HCT116 (cell line): ENCODE data around the gene ZNF423.

Source experiments
- ELF1 ChIP-seq: IDR thresholded peaks from 2 replicates; pipeline ENCODE4 v1.6.1; 2012; ENCODE audit warnings: low read depth, borderline replicate concordance
- EZH2 ChIP-seq: fragments of 200-600 bp; sonication (generic); IDR thresholded peaks from 2 replicates; pipeline ENCODE4 v1.6.1; 2017; ENCODE audit warnings: antibody characterized with exemption, mixed run types
- POLR2A ChIP-seq: IDR thresholded peaks from 2 replicates; pipeline ENCODE4 v1.7.0; 2011; ENCODE audit warnings: borderline replicate concordance; ENCODE audit not compliant: insufficient read depth, insufficient read length; ENCODE audit errors: extremely low read depth
- POLR2AphosphoS5 ChIP-seq: IDR thresholded peaks from 2 replicates; pipeline ENCODE4 v1.6.1; 2011; ENCODE audit warnings: mild to moderate bottlenecking, low read depth, low read length, moderate library complexity
- RAD21 ChIP-seq: IDR thresholded peaks from 2 replicates; pipeline ENCODE4 v1.6.1; 2012; ENCODE audit warnings: low read depth, mild to moderate bottlenecking
- TCF7L2 ChIP-seq: IDR thresholded peaks from 2 replicates; pipeline ENCODE4 v1.7.0; 2011; ENCODE audit warnings: borderline replicate concordance, inconsistent platforms; ENCODE audit not compliant: insufficient read depth, insufficient read length; ENCODE audit errors: extremely low read depth
- ZNF274 ChIP-seq: fragments of 200-500 bp; sonication (Bioruptor generic); IDR thresholded peaks from 2 replicates; pipeline ENCODE4 v1.6.1; 2014; ENCODE audit warnings: mild to moderate bottlenecking, low read depth, low read length, inconsistent platforms
- TF ChIP-seq, protein P1 (sequence below), 3 experiments: fragments of 200-600 bp in 1 of 3; sonication (generic) in 1 of 3; IDR thresholded peaks in 2 of 3; conservative IDR thresholded peaks in 1 of 3; 2 replicates each; pipeline ENCODE4 v1.5.1; 2012 to 2017; ENCODE audit warnings: low read depth in 2 of 3, low read length in 2 of 3, antibody characterized with exemption in 1 of 3, borderline replicate concordance in 1 of 3, control low read depth in 1 of 3, mild to moderate bottlenecking in 1 of 3, mixed read lengths in 1 of 3, mixed run types in 1 of 3, moderate library complexity in 1 of 3; ENCODE audit not compliant: insufficient read depth in 1 of 3
- TF ChIP-seq, protein P2 (sequence below): IDR thresholded peaks from 2 replicates; pipeline ENCODE4 v1.6.1; 2012; ENCODE audit warnings: low read depth
- TF ChIP-seq, protein P3 (sequence below): IDR thresholded peaks from 2 replicates; pipeline ENCODE4 v1.6.1; 2011; ENCODE audit warnings: mild to moderate bottlenecking, low read length, moderate library complexity; ENCODE audit not compliant: insufficient replicate concordance; ENCODE audit errors: extremely low read depth
- TF ChIP-seq, protein P4 (sequence below): IDR thresholded peaks from 2 replicates; pipeline ENCODE4 v1.6.1; 2012

GRCh38 chr16:49576941-49577340 is 279.0 kb downstream of the ZNF423 start:
- TF ChIP-seq ZNF274: no peak
- TF ChIP-seq, protein P1, sequence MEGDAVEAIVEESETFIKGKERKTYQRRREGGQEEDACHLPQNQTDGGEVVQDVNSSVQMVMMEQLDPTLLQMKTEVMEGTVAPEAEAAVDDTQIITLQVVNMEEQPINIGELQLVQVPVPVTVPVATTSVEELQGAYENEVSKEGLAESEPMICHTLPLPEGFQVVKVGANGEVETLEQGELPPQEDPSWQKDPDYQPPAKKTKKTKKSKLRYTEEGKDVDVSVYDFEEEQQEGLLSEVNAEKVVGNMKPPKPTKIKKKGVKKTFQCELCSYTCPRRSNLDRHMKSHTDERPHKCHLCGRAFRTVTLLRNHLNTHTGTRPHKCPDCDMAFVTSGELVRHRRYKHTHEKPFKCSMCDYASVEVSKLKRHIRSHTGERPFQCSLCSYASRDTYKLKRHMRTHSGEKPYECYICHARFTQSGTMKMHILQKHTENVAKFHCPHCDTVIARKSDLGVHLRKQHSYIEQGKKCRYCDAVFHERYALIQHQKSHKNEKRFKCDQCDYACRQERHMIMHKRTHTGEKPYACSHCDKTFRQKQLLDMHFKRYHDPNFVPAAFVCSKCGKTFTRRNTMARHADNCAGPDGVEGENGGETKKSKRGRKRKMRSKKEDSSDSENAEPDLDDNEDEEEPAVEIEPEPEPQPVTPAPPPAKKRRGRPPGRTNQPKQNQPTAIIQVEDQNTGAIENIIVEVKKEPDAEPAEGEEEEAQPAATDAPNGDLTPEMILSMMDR (IDR thresholded peaks at IDR 0.05 in 2 of 3, conservative IDR thresholded peaks at IDR 0.05 in 1 of 3; ENCODE audit: borderline replicate concordance in 1 of 3, insufficient read depth in 1 of 3, low read depth in 2 of 3, low read length in 2 of 3): no peak
- no peak for TF ChIP-seq RAD21
- TF ChIP-seq, protein P2, sequence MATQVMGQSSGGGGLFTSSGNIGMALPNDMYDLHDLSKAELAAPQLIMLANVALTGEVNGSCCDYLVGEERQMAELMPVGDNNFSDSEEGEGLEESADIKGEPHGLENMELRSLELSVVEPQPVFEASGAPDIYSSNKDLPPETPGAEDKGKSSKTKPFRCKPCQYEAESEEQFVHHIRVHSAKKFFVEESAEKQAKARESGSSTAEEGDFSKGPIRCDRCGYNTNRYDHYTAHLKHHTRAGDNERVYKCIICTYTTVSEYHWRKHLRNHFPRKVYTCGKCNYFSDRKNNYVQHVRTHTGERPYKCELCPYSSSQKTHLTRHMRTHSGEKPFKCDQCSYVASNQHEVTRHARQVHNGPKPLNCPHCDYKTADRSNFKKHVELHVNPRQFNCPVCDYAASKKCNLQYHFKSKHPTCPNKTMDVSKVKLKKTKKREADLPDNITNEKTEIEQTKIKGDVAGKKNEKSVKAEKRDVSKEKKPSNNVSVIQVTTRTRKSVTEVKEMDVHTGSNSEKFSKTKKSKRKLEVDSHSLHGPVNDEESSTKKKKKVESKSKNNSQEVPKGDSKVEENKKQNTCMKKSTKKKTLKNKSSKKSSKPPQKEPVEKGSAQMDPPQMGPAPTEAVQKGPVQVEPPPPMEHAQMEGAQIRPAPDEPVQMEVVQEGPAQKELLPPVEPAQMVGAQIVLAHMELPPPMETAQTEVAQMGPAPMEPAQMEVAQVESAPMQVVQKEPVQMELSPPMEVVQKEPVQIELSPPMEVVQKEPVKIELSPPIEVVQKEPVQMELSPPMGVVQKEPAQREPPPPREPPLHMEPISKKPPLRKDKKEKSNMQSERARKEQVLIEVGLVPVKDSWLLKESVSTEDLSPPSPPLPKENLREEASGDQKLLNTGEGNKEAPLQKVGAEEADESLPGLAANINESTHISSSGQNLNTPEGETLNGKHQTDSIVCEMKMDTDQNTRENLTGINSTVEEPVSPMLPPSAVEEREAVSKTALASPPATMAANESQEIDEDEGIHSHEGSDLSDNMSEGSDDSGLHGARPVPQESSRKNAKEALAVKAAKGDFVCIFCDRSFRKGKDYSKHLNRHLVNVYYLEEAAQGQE: no peak
- no peak for TF ChIP-seq ELF1
- TF ChIP-seq POLR2AphosphoS5: no peak
- TF ChIP-seq, protein P3, sequence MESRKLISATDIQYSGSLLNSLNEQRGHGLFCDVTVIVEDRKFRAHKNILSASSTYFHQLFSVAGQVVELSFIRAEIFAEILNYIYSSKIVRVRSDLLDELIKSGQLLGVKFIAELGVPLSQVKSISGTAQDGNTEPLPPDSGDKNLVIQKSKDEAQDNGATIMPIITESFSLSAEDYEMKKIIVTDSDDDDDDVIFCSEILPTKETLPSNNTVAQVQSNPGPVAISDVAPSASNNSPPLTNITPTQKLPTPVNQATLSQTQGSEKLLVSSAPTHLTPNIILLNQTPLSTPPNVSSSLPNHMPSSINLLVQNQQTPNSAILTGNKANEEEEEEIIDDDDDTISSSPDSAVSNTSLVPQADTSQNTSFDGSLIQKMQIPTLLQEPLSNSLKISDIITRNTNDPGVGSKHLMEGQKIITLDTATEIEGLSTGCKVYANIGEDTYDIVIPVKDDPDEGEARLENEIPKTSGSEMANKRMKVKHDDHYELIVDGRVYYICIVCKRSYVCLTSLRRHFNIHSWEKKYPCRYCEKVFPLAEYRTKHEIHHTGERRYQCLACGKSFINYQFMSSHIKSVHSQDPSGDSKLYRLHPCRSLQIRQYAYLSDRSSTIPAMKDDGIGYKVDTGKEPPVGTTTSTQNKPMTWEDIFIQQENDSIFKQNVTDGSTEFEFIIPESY: no peak
- no peak for TF ChIP-seq EZH2
- TF ChIP-seq TCF7L2: no peak
- TF ChIP-seq, protein P4, sequence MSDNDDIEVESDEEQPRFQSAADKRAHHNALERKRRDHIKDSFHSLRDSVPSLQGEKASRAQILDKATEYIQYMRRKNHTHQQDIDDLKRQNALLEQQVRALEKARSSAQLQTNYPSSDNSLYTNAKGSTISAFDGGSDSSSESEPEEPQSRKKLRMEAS: no peak
- no peak for TF ChIP-seq POLR2A
